PC-3 (cell line): ENCODE data around the gene PLK1. TPM values are rescaled to one million over a fixed set of nuclear protein-coding genes. Genes with fewer than 3 reads are reported as not detected.

Experiments
- ATAC-seq: fragments of 200-7000 bp; cut with Tn5 transposase; 2 replicates; pipeline ENCODE4 v1.9.1; 2020; ENCODE audit warnings: mild to moderate bottlenecking, moderate library complexity
- BruUV-seq: library from RNA; stranded (reverse); fragments of 400-500 nt; replicated peaks from 2 replicates; lab custom pipeline; 2021; lab: Mats Ljungman, UMichigan
- CTCF ChIA-PET: fragments of 300-600 bp; sonication (Branson Sonifier 250); formaldehyde crosslinking; loops from one replicate; lab custom pipeline; 2022; ENCODE audit warnings: antibody characterized with exemption; lab: Charles Lee
- POLR2A ChIA-PET: fragments of 300-600 bp; sonication (Branson Sonifier 250); formaldehyde crosslinking; loops from one replicate; lab custom pipeline; 2022; ENCODE audit warnings: antibody characterized with exemption; ENCODE audit not compliant: unreplicated experiment; lab: Charles Lee
- DNase-seq: peaks from one replicate; pipeline ENCODE4 v3.0.0-alpha.2; 2015
- H2AFZ ChIP-seq: fragments of 300-600 bp; sonication (generic); 2 replicates; pipeline ENCODE4 v1.6.0; 2016; ENCODE audit warnings: antibody characterized with exemption, low read length
- H3F3A ChIP-seq: fragments of 300-600 bp; sonication (generic); one replicate; pipeline ENCODE4 v1.6.0; 2017; ENCODE audit warnings: antibody characterized with exemption, low read length, control low read depth, mild to moderate bottlenecking; ENCODE audit not compliant: unreplicated experiment
- H3K27ac ChIP-seq: fragments of 300-600 bp; sonication (generic); 2 replicates; pipeline ENCODE4 v1.5.1; 2016; ENCODE audit warnings: mild to moderate bottlenecking, low read length
- H3K27me3 ChIP-seq: fragments of 300-600 bp; sonication (generic); 2 replicates; pipeline ENCODE4 v1.6.1; 2016; ENCODE audit warnings: low read length, mixed read lengths
- H3K36me3 ChIP-seq: fragments of 300-600 bp; sonication (generic); 2 replicates; pipeline ENCODE4 v1.6.1; 2016; ENCODE audit warnings: low read depth, mixed run types, low read length, mixed read lengths
- H3K4me1 ChIP-seq: fragments of 300-600 bp; sonication (generic); 2 replicates; pipeline ENCODE4 v1.5.1; 2016; ENCODE audit warnings: low read length; ENCODE audit not compliant: insufficient read depth
- H3K4me2 ChIP-seq: fragments of 300-600 bp; sonication (generic); 2 replicates; pipeline ENCODE4 v1.6.0; 2016; ENCODE audit warnings: low read length
- H3K4me3 ChIP-seq: fragments of 300-600 bp; sonication (generic); 2 replicates; pipeline ENCODE4 v1.5.1; 2016; ENCODE audit warnings: mild to moderate bottlenecking, low read length, mixed read lengths
- H3K79me2 ChIP-seq: fragments of 300-600 bp; sonication (generic); 2 replicates; pipeline ENCODE4 v1.6.1; 2017; ENCODE audit warnings: low read length, mixed read lengths
- H3K9ac ChIP-seq: fragments of 300-600 bp; sonication (generic); 2 replicates; pipeline ENCODE4 v1.6.0; 2016; ENCODE audit warnings: mild to moderate bottlenecking, low read length
- H3K9me2 ChIP-seq: fragments of 300-600 bp; sonication (generic); replicated peaks from 2 replicates; pipeline ENCODE4 v1.6.1; 2016; ENCODE audit warnings: mixed run types, low read length, mixed read lengths
- H3K9me3 ChIP-seq: fragments of 300-600 bp; sonication (generic); 2 replicates; pipeline ENCODE4 v1.6.1; 2016; ENCODE audit warnings: low read length, mixed read lengths
- H4K20me1 ChIP-seq: fragments of 300-600 bp; sonication (generic); 2 replicates; pipeline ENCODE4 v1.6.1; 2016; ENCODE audit warnings: low read length, mixed read lengths
- CTCF ChIP-seq: fragments of 300-600 bp; sonication (generic); conservative IDR thresholded peaks from 2 replicates; pipeline ENCODE4 v1.5.1; 2017; ENCODE audit warnings: antibody characterized with exemption, low read depth, mild to moderate bottlenecking, low read length
- EZH2 ChIP-seq: fragments of 300-600 bp; sonication (generic); IDR thresholded peaks from one replicate; pipeline ENCODE4 v1.6.1; 2017; ENCODE audit warnings: antibody characterized with exemption, mild to moderate bottlenecking, low read length; ENCODE audit not compliant: unreplicated experiment
- EZH2phosphoT487 ChIP-seq: fragments of 300-600 bp; sonication (generic); IDR thresholded peaks from 2 replicates; pipeline ENCODE4 v1.6.1; 2018; ENCODE audit warnings: mild to moderate bottlenecking, antibody characterized with exemption, low read length, borderline replicate concordance
- intact Hi-C: fragments of 100-400 bp; cut with micrococcal nuclease; formaldehyde crosslinking; loops from 2 replicates; pipeline ENCODE4 v1.9.0; 2023
- total RNA-seq: library from RNA; depleted of rRNA; stranded (reverse); fragments of >200 nt; gene quantifications from 2 replicates; pipeline ENCODE4 v1.2.3, GENCODE V29; 2014

The PLK1 gene
- total RNA-seq, 1 experiment from 2014 or later: 58.6 TPM

GRCh38 chr16:23728112-23728477, 49.4 kb downstream of the PLK1 start:
- H3K36me3 ChIP-seq: no peaks in the 10 kb centered on the region

GRCh38 chr16:23729503-23730424, 51.1 kb downstream of the PLK1 start:
- intact Hi-C loops: loop anchor here (2.0 to 5.0 kb wide), 2 partner anchors 57 to 173 kb away; partner anchors contain the start of genes EARS2 and UBFD1

More at GRCh38 chr16:23728112-23728477, 49.4 kb downstream of the PLK1 start:
- H3K4me1 ChIP-seq: no peaks in the 10 kb centered on the region
- no peaks in the 10 kb centered on the region for H3K9me2 ChIP-seq
- H3F3A ChIP-seq: no peaks in the 10 kb centered on the region
- POLR2A ChIA-PET: no interaction called here
- 0 out of 2 replicates have a peak overlapping the region, but pooled peaks have one; percentile 18 for H3K4me2 ChIP-seq
- no peaks in the 10 kb centered on the region for H3K79me2 ChIP-seq
- intact Hi-C loops: loop anchor here (2.0 to 5.0 kb wide), 2 partner anchors 56 to 171 kb away; partner anchors contain the start of genes EARS2 and UBFD1
- H2AFZ ChIP-seq: 0 out of 2 replicates have a peak overlapping the region, but pooled peaks have one; percentile 57
- ATAC-seq: no peak
- no peak overlapping the region for H3K4me3 ChIP-seq
- CTCF ChIA-PET: no interaction called here
- BruUV-seq: no TSS peak
- no peaks in the 10 kb centered on the region for H3K27me3 ChIP-seq
- no peak for TF ChIP-seq EZH2
- TF ChIP-seq EZH2phosphoT487: no peak
- TF ChIP-seq CTCF: no peak
- no peak overlapping the region for H3K27ac ChIP-seq
- no peak for DNase-seq
- no peaks in the 10 kb centered on the region for H3K9me3 ChIP-seq
- no peak overlapping the region for H3K9ac ChIP-seq
- H4K20me1 ChIP-seq: no peaks in the 10 kb centered on the region

More at GRCh38 chr16:23729503-23730424, 51.1 kb downstream of the PLK1 start:
- Histone ChIP-seq H3K9me3 (no peaks in the 10 kb centered on the region), H3F3A (no peaks in the 10 kb centered on the region), H4K20me1 (no peaks in the 10 kb centered on the region), H3K4me1 (no peaks in the 10 kb centered on the region), H3K36me3 (no peaks in the 10 kb centered on the region), H3K9me2 (no peaks in the 10 kb centered on the region), H3K9ac (no peak overlapping the region), H3K27ac (no peak overlapping the region), H3K27me3 (no peaks in the 10 kb centered on the region), H2AFZ (no peak overlapping the region), H3K4me2 (no peak overlapping the region), H3K79me2 (no peaks in the 10 kb centered on the region), H3K4me3 (no peak overlapping the region)
- ChIA-PET POLR2A (no interaction called here), CTCF (no interaction called here)
- DNase-seq (peak; percentile 35), ATAC-seq (no peak)
- BruUV-seq: no TSS peak
- TF ChIP-seq EZH2phosphoT487 (no peak), CTCF (no peak), EZH2 (no peak)
